ENCODE results near the gene RERE. TPM values are rescaled to one million over a fixed set of nuclear protein-coding genes. Genes with fewer than 3 reads are reported as not detected.

RERE gene
- total RNA-seq, 1 donor from 2014 or later, result 80.3 TPM

GRCh38 chr1:8524627-8525157 lies 292.7 kb downstream of the RERE start:
- intact Hi-C loops (cut with DNase I), result no loop called here
- no peaks in the 10 kb centered on the region for H3K9me3 ChIP-seq
- H3K4me3 ChIP-seq, result peak overlapping the region; percentile 45 to 56
- H3K4me1 ChIP-seq, result peaks cover 63% of the 10 kb centered on the region
- no peaks in the 10 kb centered on the region for H3K27me3 ChIP-seq
- TF ChIP-seq POLR2A (IDR thresholded peaks at IDR 0.05) (no peak), POLR2AphosphoS5 (IDR thresholded peaks at IDR 0.05; ENCODE audit: insufficient read depth in 1 of 2, low read depth in 1 of 2) (no peak), CTCF (IDR thresholded peaks at IDR 0.05) (no peak)
- H3K27ac ChIP-seq, result peak overlapping the region; percentile 92
- H3K36me3 ChIP-seq, result no peaks in the 10 kb centered on the region
- no peak for DNase-seq (ENCODE audit: extremely low spot score in 2 of 2)

GRCh38 chr1:8523666-8524206 lies 293.7 kb downstream of the RERE start:
- no peak for DNase-seq (ENCODE audit: extremely low spot score in 2 of 2)
- Histone ChIP-seq H3K4me1 (peaks cover 68% of the 10 kb centered on the region), H3K36me3 (no peaks in the 10 kb centered on the region), H3K27ac (peak overlapping the region; percentile 92), H3K27me3 (no peaks in the 10 kb centered on the region), H3K9me3 (no peaks in the 10 kb centered on the region), H3K4me3 (peak overlapping the region; percentile 2 to 9)
- TF ChIP-seq POLR2AphosphoS5 (IDR thresholded peaks at IDR 0.05; ENCODE audit: insufficient read depth in 1 of 2, low read depth in 1 of 2) (no peak), POLR2A (IDR thresholded peaks at IDR 0.05) (no peak), CTCF (IDR thresholded peaks at IDR 0.05) (no peak)
- intact Hi-C loops (cut with DNase I), result no loop called here

- H3K27ac ChIP-seq, result no peak overlapping the region
These were observed 296.9 kb downstream of the RERE start for GRCh38 chr1:8520483-8520966.

GRCh38 chr1:8519167-8519566 lies 298.3 kb downstream of the RERE start:
- H3K36me3 ChIP-seq, result no peaks in the 10 kb centered on the region
- no peak overlapping the region for H3K27ac ChIP-seq
- no peak for DNase-seq (ENCODE audit: extremely low spot score in 2 of 2)
- peaks cover 54% of the 10 kb centered on the region for H3K4me1 ChIP-seq
- no peaks in the 10 kb centered on the region for H3K9me3 ChIP-seq
- H3K4me3 ChIP-seq, result no peak overlapping the region
- no peaks in the 10 kb centered on the region for H3K27me3 ChIP-seq
- intact Hi-C loops (cut with DNase I), result no loop called here
- TF ChIP-seq POLR2A (IDR thresholded peaks at IDR 0.05) (no peak), POLR2AphosphoS5 (IDR thresholded peaks at IDR 0.05; ENCODE audit: insufficient read depth in 1 of 2, low read depth in 1 of 2) (no peak), CTCF (IDR thresholded peaks at IDR 0.05) (no peak)

More at GRCh38 chr1:8520483-8520966, 296.9 kb downstream of the RERE start:
- no peak for TF ChIP-seq CTCF (IDR thresholded peaks at IDR 0.05)
- no peak for TF ChIP-seq POLR2AphosphoS5 (IDR thresholded peaks at IDR 0.05; ENCODE audit: insufficient read depth in 1 of 2, low read depth in 1 of 2)
- peaks cover 66% of the 10 kb centered on the region for H3K4me1 ChIP-seq
- no peaks in the 10 kb centered on the region for H3K9me3 ChIP-seq
- no peak overlapping the region for H3K4me3 ChIP-seq
- no peaks in the 10 kb centered on the region for H3K36me3 ChIP-seq
- intact Hi-C loops (cut with DNase I), result no loop called here
- no peaks in the 10 kb centered on the region for H3K27me3 ChIP-seq
- DNase-seq (ENCODE audit: extremely low spot score in 2 of 2), result no peak

- H3K4me1 ChIP-seq, result peaks cover 54% of the 10 kb centered on the region
These were observed 299.0 kb downstream of the RERE start for GRCh38 chr1:8518490-8518801.

More at GRCh38 chr1:8518490-8518801, 299.0 kb downstream of the RERE start:
- no peak for TF ChIP-seq POLR2AphosphoS5 (IDR thresholded peaks at IDR 0.05; ENCODE audit: insufficient read depth in 1 of 2, low read depth in 1 of 2)
- no peak for TF ChIP-seq POLR2A (IDR thresholded peaks at IDR 0.05)
- no peak for TF ChIP-seq CTCF (IDR thresholded peaks at IDR 0.05)
- no peaks in the 10 kb centered on the region for H3K9me3 ChIP-seq
- H3K27me3 ChIP-seq, result no peaks in the 10 kb centered on the region
- no peaks in the 10 kb centered on the region for H3K36me3 ChIP-seq
- intact Hi-C loops (cut with DNase I), result no loop called here
- peak overlapping the region; percentile 2 for H3K27ac ChIP-seq
- no peak for DNase-seq (ENCODE audit: extremely low spot score in 2 of 2)
- no peak overlapping the region for H3K4me3 ChIP-seq
